HFF-Myc (cell line): Measurements from ENCODE around the gene PITX2.

ENCODE experiments used
- DNase-seq: peaks from one replicate; pipeline ENCODE4 v3.0.0-alpha.2; 2011; ENCODE audit warnings: low read depth; ENCODE audit errors: extremely low read depth
- H3K4me3 ChIP-seq: replicated peaks from 2 replicates; pipeline ENCODE4 v1.5.1; 2011; ENCODE audit warnings: low read depth, mild to moderate bottlenecking, control low read depth, low read length
- CTCF ChIP-seq: IDR thresholded peaks from 2 replicates; pipeline ENCODE4 v1.5.1; 2012; ENCODE audit warnings: mild to moderate bottlenecking, low read depth, low read length, control low read depth; ENCODE audit errors: missing control alignments

The PITX2 gene

GRCh38 chr4:110610620-110610939 is 12.3 kb downstream of the PITX2 start:
- no peak for TF ChIP-seq CTCF

GRCh38 chr4:110609044-110609750 is 13.7 kb downstream of the PITX2 start:
- no peak for TF ChIP-seq CTCF
- DNase-seq, result no peak

More at GRCh38 chr4:110610620-110610939, 12.3 kb downstream of the PITX2 start:
- no peak for DNase-seq
- H3K4me3 ChIP-seq, result no peak overlapping the region

GRCh38 chr4:110605077-110605476 is 17.8 kb downstream of the PITX2 start:
- no peak overlapping the region for H3K4me3 ChIP-seq
- no peak for DNase-seq
- no peak for TF ChIP-seq CTCF

More at GRCh38 chr4:110609044-110609750, 13.7 kb downstream of the PITX2 start:
- no peak overlapping the region for H3K4me3 ChIP-seq

GRCh38 chr4:110602061-110602460 is 20.8 kb downstream of the PITX2 start:
- TF ChIP-seq CTCF, result no peak
- no peak for DNase-seq
- H3K4me3 ChIP-seq, result no peak overlapping the region

GRCh38 chr4:110597582-110597981 is 25.3 kb downstream of the PITX2 start:
- no peak for TF ChIP-seq CTCF
- DNase-seq, result no peak
- H3K4me3 ChIP-seq, result no peak overlapping the region

- no peak overlapping the region for H3K4me3 ChIP-seq
- no peak for TF ChIP-seq CTCF
- DNase-seq, result no peak
Observed at GRCh38 chr4:110596431-110596830, 26.4 kb downstream of the PITX2 start.

- no peak overlapping the region for H3K4me3 ChIP-seq
- no peak for DNase-seq
- no peak for TF ChIP-seq CTCF
Observed at GRCh38 chr4:110595583-110595982, 27.3 kb downstream of the PITX2 start.
